Measurements from ENCODE around the gene FGF1.

The FGF1 gene

GRCh38 chr5:142697356-142698255, 11.7 kb upstream of the FGF1 start:
- no peak for DNase-seq

GRCh38 chr5:142696379-142696778, 10.5 kb upstream of the FGF1 start:
- DNase-seq: no peak

GRCh38 chr5:142694092-142694856, 8.4 kb upstream of the FGF1 start:
- no peak for DNase-seq

GRCh38 chr5:142692321-142692894, 6.5 kb upstream of the FGF1 start:
- no peak for DNase-seq

- DNase-seq: no peak
These were observed 4.8 kb upstream of the FGF1 start for GRCh38 chr5:142690667-142691066.

GRCh38 chr5:142689081-142689480, 3.2 kb upstream of the FGF1 start:
- no peak for DNase-seq

- DNase-seq: no peak
These were observed 2.5 kb upstream of the FGF1 start for GRCh38 chr5:142688281-142688989.

GRCh38 chr5:142686968-142687367, 1.1 kb upstream of the FGF1 start:
- no peak for DNase-seq

- no peak for DNase-seq
These were observed 382 bp upstream of the FGF1 start for GRCh38 chr5:142686210-142686734.

GRCh38 chr5:142684508-142685041, 1.3 kb downstream of the FGF1 start:
- DNase-seq: no peak

- no peak for DNase-seq
These were observed 1.9 kb downstream of the FGF1 start for GRCh38 chr5:142683881-142684505.

- DNase-seq: no peak
These were observed 2.8 kb downstream of the FGF1 start for GRCh38 chr5:142683116-142683515.

- DNase-seq: no peak
These were observed 5.2 kb downstream of the FGF1 start for GRCh38 chr5:142680605-142681259.

- no peak for DNase-seq
These were observed 6.1 kb downstream of the FGF1 start for GRCh38 chr5:142679744-142680143.

- no peak for DNase-seq
These were observed 7.4 kb downstream of the FGF1 start for GRCh38 chr5:142678529-142678928.

- no peak for DNase-seq
These were observed 8.7 kb downstream of the FGF1 start for GRCh38 chr5:142677198-142677597.

GRCh38 chr5:142676318-142676717, 9.6 kb downstream of the FGF1 start:
- no peak for DNase-seq

- no peak for DNase-seq
These were observed 11.1 kb downstream of the FGF1 start for GRCh38 chr5:142674531-142675469.

- no peak for DNase-seq
These were observed 14.1 kb downstream of the FGF1 start for GRCh38 chr5:142671801-142672200.

- DNase-seq: no peak
These were observed 14.6 kb downstream of the FGF1 start for GRCh38 chr5:142671266-142671665.

Measured in right kidney (tissue), 1 donor.